ENCODE measurements around the gene HECTD4. TPM values are rescaled to one million over a fixed set of nuclear protein-coding genes. Genes with fewer than 3 reads are reported as not detected.

HECTD4 gene
- total RNA-seq, 1 donor from 2014 or later = 22.7 TPM

GRCh38 chr12:112170971-112171596, 211.1 kb downstream of the HECTD4 start:
- TF ChIP-seq, protein P1, sequence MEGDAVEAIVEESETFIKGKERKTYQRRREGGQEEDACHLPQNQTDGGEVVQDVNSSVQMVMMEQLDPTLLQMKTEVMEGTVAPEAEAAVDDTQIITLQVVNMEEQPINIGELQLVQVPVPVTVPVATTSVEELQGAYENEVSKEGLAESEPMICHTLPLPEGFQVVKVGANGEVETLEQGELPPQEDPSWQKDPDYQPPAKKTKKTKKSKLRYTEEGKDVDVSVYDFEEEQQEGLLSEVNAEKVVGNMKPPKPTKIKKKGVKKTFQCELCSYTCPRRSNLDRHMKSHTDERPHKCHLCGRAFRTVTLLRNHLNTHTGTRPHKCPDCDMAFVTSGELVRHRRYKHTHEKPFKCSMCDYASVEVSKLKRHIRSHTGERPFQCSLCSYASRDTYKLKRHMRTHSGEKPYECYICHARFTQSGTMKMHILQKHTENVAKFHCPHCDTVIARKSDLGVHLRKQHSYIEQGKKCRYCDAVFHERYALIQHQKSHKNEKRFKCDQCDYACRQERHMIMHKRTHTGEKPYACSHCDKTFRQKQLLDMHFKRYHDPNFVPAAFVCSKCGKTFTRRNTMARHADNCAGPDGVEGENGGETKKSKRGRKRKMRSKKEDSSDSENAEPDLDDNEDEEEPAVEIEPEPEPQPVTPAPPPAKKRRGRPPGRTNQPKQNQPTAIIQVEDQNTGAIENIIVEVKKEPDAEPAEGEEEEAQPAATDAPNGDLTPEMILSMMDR (IDR thresholded peaks at IDR 0.05; ENCODE audit: insufficient read depth, low read length, poor library complexity, severe bottlenecking) = no peak
- H3K4me3 ChIP-seq (ENCODE audit: low read depth, low read length) = no peak overlapping the region
- no peak for DNase-seq (ENCODE audit: low read depth)
- H3K27me3 ChIP-seq (ENCODE audit: control insufficient read depth, insufficient read depth, low read length) = no peaks in the 10 kb centered on the region
- peaks cover 3% of the 10 kb centered on the region for H3K36me3 ChIP-seq (ENCODE audit: control insufficient read depth, insufficient read depth, low read length)

GRCh38 chr12:112170376-112170775, 211.9 kb downstream of the HECTD4 start:
- no peaks in the 10 kb centered on the region for H3K27me3 ChIP-seq (ENCODE audit: control insufficient read depth, insufficient read depth, low read length)
- H3K36me3 ChIP-seq (ENCODE audit: control insufficient read depth, insufficient read depth, low read length) = peaks cover 3% of the 10 kb centered on the region
- H3K4me3 ChIP-seq (ENCODE audit: low read depth, low read length) = no peak overlapping the region
- DNase-seq (ENCODE audit: low read depth) = no peak
- TF ChIP-seq, protein P1 (IDR thresholded peaks at IDR 0.05; ENCODE audit: insufficient read depth, low read length, poor library complexity, severe bottlenecking) = peak; percentile 60

- no peaks in the 10 kb centered on the region for H3K27me3 ChIP-seq (ENCODE audit: control insufficient read depth, insufficient read depth, low read length)
- no peak overlapping the region for H3K4me3 ChIP-seq (ENCODE audit: low read depth, low read length)
- TF ChIP-seq, protein P1 (IDR thresholded peaks at IDR 0.05; ENCODE audit: insufficient read depth, low read length, poor library complexity, severe bottlenecking) = no peak
- no peak for DNase-seq (ENCODE audit: low read depth)
- H3K36me3 ChIP-seq (ENCODE audit: control insufficient read depth, insufficient read depth, low read length) = no peaks in the 10 kb centered on the region
Measured at GRCh38 chr12:112169966-112170365, 212.3 kb downstream of the HECTD4 start.

GRCh38 chr12:112169161-112169872, 212.9 kb downstream of the HECTD4 start:
- no peak for DNase-seq (ENCODE audit: low read depth)
- H3K36me3 ChIP-seq (ENCODE audit: control insufficient read depth, insufficient read depth, low read length) = no peaks in the 10 kb centered on the region
- no peak overlapping the region for H3K4me3 ChIP-seq (ENCODE audit: low read depth, low read length)
- TF ChIP-seq, protein P1 (IDR thresholded peaks at IDR 0.05; ENCODE audit: insufficient read depth, low read length, poor library complexity, severe bottlenecking) = no peak
- no peaks in the 10 kb centered on the region for H3K27me3 ChIP-seq (ENCODE audit: control insufficient read depth, insufficient read depth, low read length)

GRCh38 chr12:112168561-112168971, 213.7 kb downstream of the HECTD4 start:
- no peak for DNase-seq (ENCODE audit: low read depth)
- H3K27me3 ChIP-seq (ENCODE audit: control insufficient read depth, insufficient read depth, low read length) = no peaks in the 10 kb centered on the region

More at GRCh38 chr12:112168561-112168971, 213.7 kb downstream of the HECTD4 start:
- TF ChIP-seq, protein P1 (IDR thresholded peaks at IDR 0.05; ENCODE audit: insufficient read depth, low read length, poor library complexity, severe bottlenecking) = no peak
- Histone ChIP-seq H3K36me3 (ENCODE audit: control insufficient read depth, insufficient read depth, low read length) (no peaks in the 10 kb centered on the region), H3K4me3 (ENCODE audit: low read depth, low read length) (no peak overlapping the region)
